HepG2 (cell line): ENCODE measurements around the gene TSPAN9. TPM values are rescaled to one million over a fixed set of nuclear protein-coding genes. Genes with fewer than 3 reads are reported as not detected.

Source experiments
- GPN1 ChIP-seq: sonication (generic); formaldehyde crosslinking; IDR thresholded peaks from 2 replicates; pipeline ENCODE4 v1.5.1; 2020; ENCODE audit warnings: missing genetic modification reagents, borderline replicate concordance
- NFATC3 ChIP-seq: sonication (generic); formaldehyde crosslinking; IDR thresholded peaks from 2 replicates; pipeline ENCODE4 v1.5.1; 2020; ENCODE audit warnings: mild to moderate bottlenecking, missing genetic modification reagents
- PRMT3 ChIP-seq: sonication (generic); formaldehyde crosslinking; IDR thresholded peaks from 2 replicates; pipeline ENCODE4 v1.8.1; 2022; ENCODE audit warnings: low read depth, mild to moderate bottlenecking, moderate library complexity, missing genetic modification reagents, borderline replicate concordance
- YEATS2 ChIP-seq: sonication (generic); formaldehyde crosslinking; IDR thresholded peaks from 2 replicates; pipeline ENCODE4 v1.4.0; 2020; ENCODE audit warnings: missing genetic modification reagents, borderline replicate concordance
- ZC3H13 ChIP-seq: sonication (generic); formaldehyde crosslinking; IDR thresholded peaks from 2 replicates; pipeline ENCODE4 v1.8.1; 2023; ENCODE audit warnings: mild to moderate bottlenecking, missing genetic modification reagents, moderate library complexity
- ZKSCAN1 ChIP-seq: fragments of 150-350 bp; IDR thresholded peaks from 2 replicates; pipeline ENCODE4 v1.6.1; 2014; ENCODE audit warnings: low read length
- ZNF263 ChIP-seq: sonication (generic); formaldehyde crosslinking; IDR thresholded peaks from 2 replicates; pipeline ENCODE4 v1.4.0; 2020; ENCODE audit warnings: missing genetic modification reagents
- ZNF501 ChIP-seq: sonication (generic); formaldehyde crosslinking; IDR thresholded peaks from 2 replicates; pipeline ENCODE4 v1.5.1; 2020; ENCODE audit warnings: mild to moderate bottlenecking, moderate library complexity, missing genetic modification reagents
- ZNF564 ChIP-seq: sonication (generic); formaldehyde crosslinking; IDR thresholded peaks from 2 replicates; pipeline ENCODE4 v1.8.1; 2023; ENCODE audit warnings: mild to moderate bottlenecking, missing genetic modification reagents
- ZNF883 ChIP-seq: sonication (generic); formaldehyde crosslinking; IDR thresholded peaks from 2 replicates; pipeline ENCODE4 v1.5.1; 2020; ENCODE audit warnings: mild to moderate bottlenecking, missing genetic modification reagents; ENCODE audit errors: not compliant biosample characterization
- polyA plus RNA-seq, 8 experiments: library from polyadenylated mRNA; depleted of rRNA in 3 of 8; stranded (reverse) in 7 of 8; unstranded in 1 of 8; fragments of >200 nt; fragmentation: Illumina TruSeq in 4 of 8; extraction: Trizol in 4 of 8; gene quantifications; 2 replicates each; pipeline versions ENCODE4 v1.2.1 to v1.2.3, GENCODE V29; 2011 to 2016; ENCODE audit warnings: low read depth in 4 of 8, missing spikeins in 1 of 8, mixed read lengths in 1 of 8; ENCODE audit not compliant: insufficient read depth in 1 of 8
- total RNA-seq, 5 experiments: library from RNA; depleted of rRNA; stranded (reverse); fragments of >200 nt; fragmentation: Illumina TruSeq; extraction: Trizol; gene quantifications; 2 replicates each; pipeline ENCODE4 v1.2.3, GENCODE V29; 2016; ENCODE audit warnings: low read depth in 1 of 5
- TF ChIP-seq, protein P1 (sequence below): sonication (generic); formaldehyde crosslinking; IDR thresholded peaks from 2 replicates; pipeline ENCODE4 v1.5.0; 2020; ENCODE audit warnings: mild to moderate bottlenecking, missing genetic modification reagents, moderate library complexity
- TF ChIP-seq, protein P2 (sequence below): sonication (generic); formaldehyde crosslinking; IDR thresholded peaks from 2 replicates; pipeline ENCODE4 v1.8.1; 2023; ENCODE audit warnings: mild to moderate bottlenecking, inconsistent platforms, moderate library complexity, missing genetic modification reagents, borderline replicate concordance
- TF ChIP-seq, protein P3 (sequence below): IDR thresholded peaks from 2 replicates; pipeline ENCODE4 v1.6.1; 2016; ENCODE audit warnings: low read depth, borderline replicate concordance
- TF ChIP-seq, protein P4 (sequence below): sonication (generic); formaldehyde crosslinking; IDR thresholded peaks from 2 replicates; pipeline ENCODE4 v1.9.0; 2021; ENCODE audit warnings: missing genetic modification reagents, borderline replicate concordance
- TF ChIP-seq, protein P5 (sequence below): sonication (generic); formaldehyde crosslinking; IDR thresholded peaks from 2 replicates; pipeline ENCODE4 v1.4.0; 2020; ENCODE audit warnings: missing genetic modification reagents
- TF ChIP-seq, protein P6 (sequence below): IDR thresholded peaks from 2 replicates; pipeline ENCODE4 v1.6.1; 2016; ENCODE audit warnings: low read depth, control low read depth
- TF ChIP-seq, protein P7 (sequence below): sonication (generic); formaldehyde crosslinking; IDR thresholded peaks from 2 replicates; pipeline ENCODE4 v1.8.1; 2023; ENCODE audit warnings: mild to moderate bottlenecking, missing genetic modification reagents

The TSPAN9 gene
- total and polyA plus RNA-seq, 2 of the 13 experiments (the other 11 are each of a cell fraction or from before 2014, with no cell fraction given): 18.1 to 42.3 TPM

DNA sequence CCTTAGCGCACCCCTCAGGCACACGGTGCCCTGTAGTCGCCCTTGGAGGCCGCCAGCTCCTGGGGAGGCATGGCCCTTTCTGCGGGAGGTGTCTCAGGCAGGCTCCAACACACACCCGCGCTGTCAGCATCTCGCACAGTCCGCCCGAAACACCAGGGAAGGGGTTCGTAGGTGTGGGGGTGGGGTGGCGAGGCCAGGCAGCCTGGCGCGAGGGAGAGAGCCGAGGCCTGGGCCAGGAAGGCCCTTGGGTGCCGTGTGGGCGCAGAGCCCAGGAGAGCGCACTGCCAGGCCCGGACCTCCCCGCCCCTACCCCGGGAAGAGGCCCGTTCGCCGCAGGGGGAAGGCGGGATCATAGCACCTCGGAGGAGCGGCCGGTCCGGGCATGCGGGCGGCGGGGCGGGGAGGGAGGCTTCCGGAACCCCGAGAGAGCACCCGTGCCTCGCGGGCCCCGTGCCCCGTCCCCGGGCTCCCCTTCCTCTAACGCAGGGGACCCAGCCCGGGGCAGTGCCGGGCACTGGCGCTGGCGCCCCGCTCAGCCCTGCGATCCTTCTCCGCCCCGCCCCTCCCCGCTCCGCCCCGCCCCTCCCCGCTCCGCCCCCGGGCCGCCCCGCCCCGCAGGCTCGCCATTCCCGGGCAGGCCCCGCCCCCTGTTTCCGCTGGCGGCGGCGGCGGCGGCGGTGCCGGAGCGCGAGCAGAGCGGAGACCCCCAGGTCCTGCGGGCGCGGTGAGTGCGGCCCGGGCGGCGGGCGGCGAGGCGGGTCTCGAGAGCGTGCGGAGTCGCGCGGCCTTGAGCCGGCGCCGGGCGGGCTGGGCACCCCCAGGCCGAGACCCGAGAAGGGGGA is at the start of gene TSPAN9 (continued):
- TF ChIP-seq, protein P1, sequence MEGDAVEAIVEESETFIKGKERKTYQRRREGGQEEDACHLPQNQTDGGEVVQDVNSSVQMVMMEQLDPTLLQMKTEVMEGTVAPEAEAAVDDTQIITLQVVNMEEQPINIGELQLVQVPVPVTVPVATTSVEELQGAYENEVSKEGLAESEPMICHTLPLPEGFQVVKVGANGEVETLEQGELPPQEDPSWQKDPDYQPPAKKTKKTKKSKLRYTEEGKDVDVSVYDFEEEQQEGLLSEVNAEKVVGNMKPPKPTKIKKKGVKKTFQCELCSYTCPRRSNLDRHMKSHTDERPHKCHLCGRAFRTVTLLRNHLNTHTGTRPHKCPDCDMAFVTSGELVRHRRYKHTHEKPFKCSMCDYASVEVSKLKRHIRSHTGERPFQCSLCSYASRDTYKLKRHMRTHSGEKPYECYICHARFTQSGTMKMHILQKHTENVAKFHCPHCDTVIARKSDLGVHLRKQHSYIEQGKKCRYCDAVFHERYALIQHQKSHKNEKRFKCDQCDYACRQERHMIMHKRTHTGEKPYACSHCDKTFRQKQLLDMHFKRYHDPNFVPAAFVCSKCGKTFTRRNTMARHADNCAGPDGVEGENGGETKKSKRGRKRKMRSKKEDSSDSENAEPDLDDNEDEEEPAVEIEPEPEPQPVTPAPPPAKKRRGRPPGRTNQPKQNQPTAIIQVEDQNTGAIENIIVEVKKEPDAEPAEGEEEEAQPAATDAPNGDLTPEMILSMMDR (CRISPR knock-in tag): peak; percentile 19; the same call in 1 of the 2 replicates
- TF ChIP-seq, protein P2, sequence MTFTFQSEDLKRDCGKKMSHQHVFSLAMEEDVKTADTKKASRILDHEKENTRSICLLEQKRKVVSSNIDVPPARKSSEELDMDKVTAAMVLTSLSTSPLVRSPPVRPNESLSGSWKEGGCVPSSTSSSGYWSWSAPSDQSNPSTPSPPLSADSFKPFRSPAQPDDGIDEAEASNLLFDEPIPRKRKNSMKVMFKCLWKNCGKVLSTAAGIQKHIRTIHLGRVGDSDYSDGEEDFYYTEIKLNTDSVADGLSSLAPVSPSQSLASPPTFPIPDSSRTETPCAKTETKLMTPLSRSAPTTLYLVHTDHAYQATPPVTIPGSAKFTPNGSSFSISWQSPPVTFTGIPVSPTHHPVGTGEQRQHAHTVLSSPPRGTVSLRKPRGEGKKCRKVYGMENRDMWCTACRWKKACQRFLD (CRISPR knock-in tag): no peak; the same call in 1 of the 2 replicates
- TF ChIP-seq, protein P3, sequence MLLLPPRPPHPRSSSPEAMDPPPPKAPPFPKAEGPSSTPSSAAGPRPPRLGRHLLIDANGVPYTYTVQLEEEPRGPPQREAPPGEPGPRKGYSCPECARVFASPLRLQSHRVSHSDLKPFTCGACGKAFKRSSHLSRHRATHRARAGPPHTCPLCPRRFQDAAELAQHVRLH (CRISPR knock-in tag): no peak
- TF ChIP-seq, protein P4, sequence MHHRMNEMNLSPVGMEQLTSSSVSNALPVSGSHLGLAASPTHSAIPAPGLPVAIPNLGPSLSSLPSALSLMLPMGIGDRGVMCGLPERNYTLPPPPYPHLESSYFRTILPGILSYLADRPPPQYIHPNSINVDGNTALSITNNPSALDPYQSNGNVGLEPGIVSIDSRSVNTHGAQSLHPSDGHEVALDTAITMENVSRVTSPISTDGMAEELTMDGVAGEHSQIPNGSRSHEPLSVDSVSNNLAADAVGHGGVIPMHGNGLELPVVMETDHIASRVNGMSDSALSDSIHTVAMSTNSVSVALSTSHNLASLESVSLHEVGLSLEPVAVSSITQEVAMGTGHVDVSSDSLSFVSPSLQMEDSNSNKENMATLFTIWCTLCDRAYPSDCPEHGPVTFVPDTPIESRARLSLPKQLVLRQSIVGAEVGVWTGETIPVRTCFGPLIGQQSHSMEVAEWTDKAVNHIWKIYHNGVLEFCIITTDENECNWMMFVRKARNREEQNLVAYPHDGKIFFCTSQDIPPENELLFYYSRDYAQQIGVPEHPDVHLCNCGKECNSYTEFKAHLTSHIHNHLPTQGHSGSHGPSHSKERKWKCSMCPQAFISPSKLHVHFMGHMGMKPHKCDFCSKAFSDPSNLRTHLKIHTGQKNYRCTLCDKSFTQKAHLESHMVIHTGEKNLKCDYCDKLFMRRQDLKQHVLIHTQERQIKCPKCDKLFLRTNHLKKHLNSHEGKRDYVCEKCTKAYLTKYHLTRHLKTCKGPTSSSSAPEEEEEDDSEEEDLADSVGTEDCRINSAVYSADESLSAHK: 0 out of 2 replicates have a peak, but pooled peaks have one; percentile 39
- TF ChIP-seq ZC3H13 (CRISPR knock-in tag) (no peak), NFATC3 (CRISPR knock-in tag) (0 out of 2 replicates have a peak, but pooled peaks have one; percentile 69), GPN1 (CRISPR knock-in tag) (no peak), ZNF501 (CRISPR knock-in tag) (no peak; the same call in 1 of the 2 replicates), ZNF263 (CRISPR knock-in tag) (no peak), YEATS2 (no peak), PRMT3 (no peak), ZKSCAN1 (no peak), ZNF883 (peak; percentile 79), ZNF564 (peak; percentile 61; the same call in 1 of the 2 replicates)
- TF ChIP-seq, protein P5, sequence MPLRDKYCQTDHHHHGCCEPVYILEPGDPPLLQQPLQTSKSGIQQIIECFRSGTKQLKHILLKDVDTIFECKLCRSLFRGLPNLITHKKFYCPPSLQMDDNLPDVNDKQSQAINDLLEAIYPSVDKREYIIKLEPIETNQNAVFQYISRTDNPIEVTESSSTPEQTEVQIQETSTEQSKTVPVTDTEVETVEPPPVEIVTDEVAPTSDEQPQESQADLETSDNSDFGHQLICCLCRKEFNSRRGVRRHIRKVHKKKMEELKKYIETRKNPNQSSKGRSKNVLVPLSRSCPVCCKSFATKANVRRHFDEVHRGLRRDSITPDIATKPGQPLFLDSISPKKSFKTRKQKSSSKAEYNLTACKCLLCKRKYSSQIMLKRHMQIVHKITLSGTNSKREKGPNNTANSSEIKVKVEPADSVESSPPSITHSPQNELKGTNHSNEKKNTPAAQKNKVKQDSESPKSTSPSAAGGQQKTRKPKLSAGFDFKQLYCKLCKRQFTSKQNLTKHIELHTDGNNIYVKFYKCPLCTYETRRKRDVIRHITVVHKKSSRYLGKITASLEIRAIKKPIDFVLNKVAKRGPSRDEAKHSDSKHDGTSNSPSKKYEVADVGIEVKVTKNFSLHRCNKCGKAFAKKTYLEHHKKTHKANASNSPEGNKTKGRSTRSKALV (CRISPR knock-in tag): peak; percentile 95
- TF ChIP-seq, protein P6, sequence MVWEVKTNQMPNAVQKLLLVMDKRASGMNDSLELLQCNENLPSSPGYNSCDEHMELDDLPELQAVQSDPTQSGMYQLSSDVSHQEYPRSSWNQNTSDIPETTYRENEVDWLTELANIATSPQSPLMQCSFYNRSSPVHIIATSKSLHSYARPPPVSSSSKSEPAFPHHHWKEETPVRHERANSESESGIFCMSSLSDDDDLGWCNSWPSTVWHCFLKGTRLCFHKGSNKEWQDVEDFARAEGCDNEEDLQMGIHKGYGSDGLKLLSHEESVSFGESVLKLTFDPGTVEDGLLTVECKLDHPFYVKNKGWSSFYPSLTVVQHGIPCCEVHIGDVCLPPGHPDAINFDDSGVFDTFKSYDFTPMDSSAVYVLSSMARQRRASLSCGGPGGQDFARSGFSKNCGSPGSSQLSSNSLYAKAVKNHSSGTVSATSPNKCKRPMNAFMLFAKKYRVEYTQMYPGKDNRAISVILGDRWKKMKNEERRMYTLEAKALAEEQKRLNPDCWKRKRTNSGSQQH: no peak
- TF ChIP-seq, protein P7, sequence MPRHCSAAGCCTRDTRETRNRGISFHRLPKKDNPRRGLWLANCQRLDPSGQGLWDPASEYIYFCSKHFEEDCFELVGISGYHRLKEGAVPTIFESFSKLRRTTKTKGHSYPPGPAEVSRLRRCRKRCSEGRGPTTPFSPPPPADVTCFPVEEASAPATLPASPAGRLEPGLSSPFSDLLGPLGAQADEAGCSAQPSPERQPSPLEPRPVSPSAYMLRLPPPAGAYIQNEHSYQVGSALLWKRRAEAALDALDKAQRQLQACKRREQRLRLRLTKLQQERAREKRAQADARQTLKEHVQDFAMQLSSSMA (CRISPR knock-in tag): peak; percentile 50; the same call in 1 of the 2 replicates
